RWPE2 (cell line): ENCODE data around the gene CAT.

Source experiments
- ATAC-seq: fragments of 200-7000 bp; cut with Tn5 transposase; 3 replicates; pipeline ENCODE4 v1.9.1; 2021; ENCODE audit warnings: low read depth
- DNase-seq: peaks from one replicate; pipeline ENCODE4 v3.0.0-alpha.2; 2020; ENCODE audit warnings: low spot score
- H3K27ac ChIP-seq: fragments of 450-650 bp; 2 replicates; pipeline ENCODE4 v1.5.1; 2017; ENCODE audit warnings: mild to moderate bottlenecking; ENCODE audit not compliant: poor library complexity, severe bottlenecking
- H3K27me3 ChIP-seq: fragments of 250-450 bp; sonication (Bioruptor Pico); 2 replicates; pipeline ENCODE4 v1.5.1; 2021; ENCODE audit warnings: mild to moderate bottlenecking, moderate library complexity; ENCODE audit not compliant: insufficient read depth, poor library complexity, severe bottlenecking
- H3K36me3 ChIP-seq: fragments of 250-450 bp; sonication (Bioruptor Pico); 2 replicates; pipeline ENCODE4 v1.5.1; 2020; ENCODE audit warnings: low read depth, mild to moderate bottlenecking, moderate library complexity
- H3K4me1 ChIP-seq: fragments of 250-450 bp; sonication (Bioruptor Pico); 2 replicates; pipeline ENCODE4 v1.5.1; 2021; ENCODE audit warnings: mild to moderate bottlenecking, moderate library complexity; ENCODE audit not compliant: insufficient read depth, poor library complexity, severe bottlenecking
- H3K4me3 ChIP-seq: fragments of 250-450 bp; sonication (Bioruptor Pico); 2 replicates; pipeline ENCODE4 v1.5.1; 2021; ENCODE audit warnings: mild to moderate bottlenecking, moderate library complexity; ENCODE audit not compliant: severe bottlenecking
- H3K9me3 ChIP-seq: fragments of 250-450 bp; sonication (Bioruptor Pico); 2 replicates; pipeline ENCODE4 v1.5.1; 2021; ENCODE audit warnings: mild to moderate bottlenecking, moderate library complexity; ENCODE audit not compliant: severe bottlenecking
- TF ChIP-seq, protein P1 (sequence below): fragments of 450-650 bp; IDR thresholded peaks from one replicate; pipeline ENCODE4 v1.5.1; 2017; ENCODE audit warnings: mild to moderate bottlenecking, moderate library complexity; ENCODE audit not compliant: poor library complexity, severe bottlenecking

The CAT gene

DNA sequence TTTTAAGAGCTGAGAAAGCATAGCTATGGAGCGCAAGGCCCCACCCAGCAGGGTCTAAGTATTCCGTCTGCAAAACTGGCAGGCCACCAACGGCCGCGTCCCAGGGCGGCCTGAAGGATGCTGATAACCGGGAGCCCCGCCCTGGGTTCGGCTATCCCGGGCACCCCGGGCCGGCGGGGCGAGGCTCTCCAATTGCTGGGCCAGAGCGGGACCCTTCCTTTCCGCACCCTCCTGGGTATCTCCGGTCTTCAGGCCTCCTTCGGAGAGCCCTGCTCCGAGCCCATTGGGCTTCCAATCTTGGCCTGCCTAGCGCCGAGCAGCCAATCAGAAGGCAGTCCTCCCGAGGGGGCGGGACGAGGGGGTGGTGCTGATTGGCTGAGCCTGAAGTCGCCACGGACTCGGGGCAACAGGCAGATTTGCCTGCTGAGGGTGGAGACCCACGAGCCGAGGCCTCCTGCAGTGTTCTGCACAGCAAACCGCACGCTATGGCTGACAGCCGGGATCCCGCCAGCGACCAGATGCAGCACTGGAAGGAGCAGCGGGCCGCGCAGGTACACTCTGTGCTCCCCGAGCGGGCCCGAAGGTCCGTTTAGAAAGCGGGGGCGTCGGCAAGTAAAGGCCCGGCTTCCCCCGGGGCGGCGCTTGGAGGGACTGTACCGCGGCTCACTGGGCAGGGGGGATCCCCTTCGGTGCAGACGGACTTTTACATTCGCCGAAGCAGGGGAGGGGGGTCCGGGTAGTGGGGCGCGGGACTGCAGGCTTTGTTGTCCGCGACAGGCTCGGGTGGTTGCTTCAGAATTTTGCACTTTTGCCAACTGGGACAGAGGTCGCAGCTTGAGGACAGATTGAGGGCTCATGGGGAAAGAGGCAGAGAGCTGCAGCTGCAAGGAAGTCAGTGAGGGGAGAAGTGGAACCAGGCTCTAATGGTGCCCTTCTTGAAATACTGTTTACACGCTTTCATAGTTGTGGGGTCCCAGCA is at the start of gene CAT:
CAT (plus strand) TSS at position 406 of the 979 bp plus-strand sequence; CDS start at position 486, 80 bp downstream.
- Histone ChIP-seq H3K4me3 (peak within 1 kb of the TSS; percentile 75), H3K36me3 (peaks cover 8% of the 10 kb centered on the region), H3K9me3 (peaks cover 3% of the 10 kb centered on the region), H3K27ac (peak within 1 kb of the TSS; percentile 51), H3K27me3 (no peaks in the 10 kb centered on the region), H3K4me1 (peaks cover 6% of the 10 kb centered on the region)
- TF ChIP-seq, protein P1, sequence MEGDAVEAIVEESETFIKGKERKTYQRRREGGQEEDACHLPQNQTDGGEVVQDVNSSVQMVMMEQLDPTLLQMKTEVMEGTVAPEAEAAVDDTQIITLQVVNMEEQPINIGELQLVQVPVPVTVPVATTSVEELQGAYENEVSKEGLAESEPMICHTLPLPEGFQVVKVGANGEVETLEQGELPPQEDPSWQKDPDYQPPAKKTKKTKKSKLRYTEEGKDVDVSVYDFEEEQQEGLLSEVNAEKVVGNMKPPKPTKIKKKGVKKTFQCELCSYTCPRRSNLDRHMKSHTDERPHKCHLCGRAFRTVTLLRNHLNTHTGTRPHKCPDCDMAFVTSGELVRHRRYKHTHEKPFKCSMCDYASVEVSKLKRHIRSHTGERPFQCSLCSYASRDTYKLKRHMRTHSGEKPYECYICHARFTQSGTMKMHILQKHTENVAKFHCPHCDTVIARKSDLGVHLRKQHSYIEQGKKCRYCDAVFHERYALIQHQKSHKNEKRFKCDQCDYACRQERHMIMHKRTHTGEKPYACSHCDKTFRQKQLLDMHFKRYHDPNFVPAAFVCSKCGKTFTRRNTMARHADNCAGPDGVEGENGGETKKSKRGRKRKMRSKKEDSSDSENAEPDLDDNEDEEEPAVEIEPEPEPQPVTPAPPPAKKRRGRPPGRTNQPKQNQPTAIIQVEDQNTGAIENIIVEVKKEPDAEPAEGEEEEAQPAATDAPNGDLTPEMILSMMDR, result no peak
- peak; percentile 97 for DNase-seq
- peak; percentile 98 for ATAC-seq

DNA sequence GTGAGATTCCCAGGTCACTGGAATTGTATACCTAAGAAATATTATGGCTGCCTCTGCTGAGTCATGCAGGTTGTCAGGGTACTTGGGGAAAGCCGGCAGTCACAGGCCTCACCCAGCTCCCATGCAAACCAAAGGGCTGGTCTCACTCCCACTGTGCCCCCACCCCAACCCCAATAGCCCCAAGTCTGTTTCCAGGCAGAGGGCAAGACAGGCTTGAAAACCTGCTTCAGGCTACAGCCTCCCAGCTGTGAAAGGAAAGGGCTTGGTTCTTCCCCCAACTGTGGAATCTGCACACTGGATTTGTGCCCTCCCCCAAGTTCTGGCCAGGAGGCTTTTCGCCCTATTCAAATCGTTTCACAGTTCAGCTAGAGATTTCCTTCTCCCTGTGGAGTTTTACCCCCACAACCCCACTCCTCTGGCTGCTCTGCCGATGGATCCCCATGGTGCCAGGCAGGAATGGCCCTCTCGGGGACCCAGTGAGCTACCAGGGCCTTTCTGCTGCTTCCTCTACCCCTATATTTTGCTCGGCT is 43.9 kb upstream of the CAT start:
- no peaks in the 10 kb centered on the region for H3K27me3 ChIP-seq
- no peaks in the 10 kb centered on the region for H3K36me3 ChIP-seq
- DNase-seq, result no peak
- peaks cover 5% of the 10 kb centered on the region for H3K9me3 ChIP-seq
- no peak overlapping the region for H3K4me3 ChIP-seq
- TF ChIP-seq, protein P1, result no peak
- peaks cover 20% of the 10 kb centered on the region for H3K4me1 ChIP-seq
- H3K27ac ChIP-seq, result peak overlapping the region; percentile 73
- no peak for ATAC-seq

- Histone ChIP-seq H3K9me3 (peaks cover 5% of the 10 kb centered on the region), H3K27ac (peak overlapping the region; percentile 73), H3K27me3 (no peaks in the 10 kb centered on the region), H3K4me3 (no peak overlapping the region), H3K36me3 (no peaks in the 10 kb centered on the region), H3K4me1 (peaks cover 20% of the 10 kb centered on the region)
- ATAC-seq (peak; percentile 99), DNase-seq (no peak)
- TF ChIP-seq, protein P1, result no peak
Observed at GRCh38 chr11:34395916-34396550, 42.7 kb upstream of the CAT start.

DNA sequence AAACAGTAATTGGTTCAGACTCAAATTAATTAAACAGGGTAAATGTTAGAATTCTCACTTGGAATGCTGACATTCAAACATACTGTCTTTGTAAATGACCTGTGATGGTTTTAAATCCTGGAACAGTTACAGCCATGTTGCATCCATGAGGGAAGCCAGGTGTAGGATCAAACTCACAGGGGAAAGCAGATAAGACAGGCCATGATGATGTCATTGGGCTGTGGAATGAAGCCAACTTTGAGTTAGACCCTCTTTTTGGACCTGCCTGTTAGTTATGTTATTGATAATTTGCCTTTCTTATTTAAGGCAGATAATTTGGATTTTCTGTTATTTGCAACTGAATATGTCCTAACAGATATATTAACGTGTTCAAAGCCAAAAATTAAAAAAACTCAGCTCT is 41.6 kb upstream of the CAT start:
- ATAC-seq, result no peak
- H3K4me3 ChIP-seq, result no peak overlapping the region
- H3K9me3 ChIP-seq, result peaks cover 5% of the 10 kb centered on the region
- peaks cover 20% of the 10 kb centered on the region for H3K4me1 ChIP-seq
- H3K27ac ChIP-seq, result peak overlapping the region; percentile 73
- no peaks in the 10 kb centered on the region for H3K27me3 ChIP-seq
- TF ChIP-seq, protein P1, result no peak
- H3K36me3 ChIP-seq, result no peaks in the 10 kb centered on the region
- DNase-seq, result no peak
